Measurements from ENCODE around the gene PAN2. TPM values are rescaled to one million over a fixed set of nuclear protein-coding genes. Genes with fewer than 3 reads are reported as not detected.

PAN2 gene
- total RNA-seq, 1 donor from 2014 or later = 15.4 TPM

DNA sequence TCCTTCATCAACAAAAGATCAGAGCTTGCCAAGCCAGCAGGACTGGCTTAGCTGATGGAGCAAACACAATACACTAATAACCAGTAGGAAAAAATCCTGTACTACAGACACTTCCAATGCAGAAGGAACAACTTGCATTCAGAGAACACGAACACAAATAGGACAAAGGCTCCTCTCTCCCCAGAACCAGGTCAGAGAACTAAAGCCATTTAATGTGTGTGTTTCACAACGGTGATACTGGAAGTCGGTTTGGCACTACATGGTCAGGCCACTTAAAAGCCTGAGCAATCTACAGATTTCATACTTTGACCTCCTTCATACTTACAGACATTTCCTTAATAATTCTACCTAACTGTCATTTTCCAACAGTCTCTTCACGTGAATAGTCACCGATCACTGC, 40.0 kb downstream of the PAN2 start:
- Histone ChIP-seq H3K27ac (ENCODE audit: low read depth, low read length) (no peak overlapping the region), H3K79me2 (ENCODE audit: insufficient read depth, low read length) (peaks cover 92% of the 10 kb centered on the region), H3K4me2 (ENCODE audit: low read length) (no peak overlapping the region), H4K20me1 (ENCODE audit: insufficient read depth, low read length) (peaks cover 64% of the 10 kb centered on the region), H3K9me3 (ENCODE audit: insufficient read depth, low read depth, low read length) (no peaks in the 10 kb centered on the region), H3K4me1 (ENCODE audit: insufficient read depth, low read length) (peaks cover 5% of the 10 kb centered on the region), H3K4me3 (ENCODE audit: insufficient read depth, low read depth, low read length) (no peak overlapping the region), H3K36me3 (ENCODE audit: insufficient read depth, low read length) (peaks cover 17% of the 10 kb centered on the region), H3K9ac (ENCODE audit: low read length) (no peak overlapping the region), H3K27me3 (ENCODE audit: insufficient read depth, low read length) (no peaks in the 10 kb centered on the region), H2AFZ (ENCODE audit: low read depth, low read length) (no peak overlapping the region)
- Mint-ChIP-seq H3K4me1 (ENCODE audit: low read depth, unreplicated experiment) (peaks cover 7% of the 10 kb centered on the region), H3K4me3 (ENCODE audit: unreplicated experiment) (no peak overlapping the region), H3K27me3 (ENCODE audit: low read depth, unreplicated experiment) (no peaks in the 10 kb centered on the region), H3K9me3 (ENCODE audit: unreplicated experiment) (no peaks in the 10 kb centered on the region), H3K27ac (ENCODE audit: unreplicated experiment) (no peak overlapping the region), H3K36me3 (ENCODE audit: low read depth, unreplicated experiment) (no peaks in the 10 kb centered on the region)
- TF ChIP-seq, protein P1, sequence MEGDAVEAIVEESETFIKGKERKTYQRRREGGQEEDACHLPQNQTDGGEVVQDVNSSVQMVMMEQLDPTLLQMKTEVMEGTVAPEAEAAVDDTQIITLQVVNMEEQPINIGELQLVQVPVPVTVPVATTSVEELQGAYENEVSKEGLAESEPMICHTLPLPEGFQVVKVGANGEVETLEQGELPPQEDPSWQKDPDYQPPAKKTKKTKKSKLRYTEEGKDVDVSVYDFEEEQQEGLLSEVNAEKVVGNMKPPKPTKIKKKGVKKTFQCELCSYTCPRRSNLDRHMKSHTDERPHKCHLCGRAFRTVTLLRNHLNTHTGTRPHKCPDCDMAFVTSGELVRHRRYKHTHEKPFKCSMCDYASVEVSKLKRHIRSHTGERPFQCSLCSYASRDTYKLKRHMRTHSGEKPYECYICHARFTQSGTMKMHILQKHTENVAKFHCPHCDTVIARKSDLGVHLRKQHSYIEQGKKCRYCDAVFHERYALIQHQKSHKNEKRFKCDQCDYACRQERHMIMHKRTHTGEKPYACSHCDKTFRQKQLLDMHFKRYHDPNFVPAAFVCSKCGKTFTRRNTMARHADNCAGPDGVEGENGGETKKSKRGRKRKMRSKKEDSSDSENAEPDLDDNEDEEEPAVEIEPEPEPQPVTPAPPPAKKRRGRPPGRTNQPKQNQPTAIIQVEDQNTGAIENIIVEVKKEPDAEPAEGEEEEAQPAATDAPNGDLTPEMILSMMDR (IDR thresholded peaks at IDR 0.05; ENCODE audit: insufficient read depth, low read depth, low read length) = no peak
- no peak for TF ChIP-seq EZH2 (IDR thresholded peaks at IDR 0.05; ENCODE audit: insufficient read depth, low read length)
- DNase-seq (ENCODE audit: low read depth) (no peak), FAIRE-seq (no peak)

DNA sequence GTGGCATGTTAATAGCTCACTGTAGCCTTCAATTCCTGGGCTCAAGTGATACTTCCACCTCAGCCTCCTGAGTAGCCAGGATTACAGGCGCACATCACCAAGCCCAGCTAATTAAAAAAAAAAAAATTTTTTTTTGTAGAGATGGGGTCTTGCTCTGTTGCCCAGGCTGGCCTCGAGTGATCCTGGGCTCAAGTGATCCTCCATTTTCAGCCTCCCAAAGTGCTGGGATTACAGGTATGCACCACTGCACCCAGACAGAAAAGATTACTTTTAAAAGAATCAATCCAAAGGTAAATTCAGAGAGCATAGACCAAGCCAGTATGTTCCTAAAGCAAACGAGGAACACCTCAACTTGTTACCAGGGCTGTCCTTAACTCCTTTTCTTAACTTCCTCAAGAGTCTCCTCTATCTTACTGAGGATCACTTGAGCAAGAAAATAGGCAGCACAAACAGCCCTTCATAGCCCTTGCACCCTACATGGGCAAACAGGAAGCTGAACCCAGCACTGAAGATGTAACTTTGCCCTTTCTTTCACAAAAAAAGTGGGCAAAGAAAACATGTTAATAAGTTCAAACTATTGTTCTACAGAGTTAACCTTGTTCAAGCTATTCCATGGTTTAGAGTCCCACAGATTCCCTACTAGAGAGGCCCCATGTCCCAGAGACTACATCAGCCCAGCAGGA, 45.0 kb downstream of the PAN2 start:
- no peak overlapping the region for H3K4me2 ChIP-seq (ENCODE audit: low read length)
- Mint-ChIP-seq H3K4me3 (ENCODE audit: unreplicated experiment) (no peak overlapping the region), H3K27me3 (ENCODE audit: low read depth, unreplicated experiment) (no peaks in the 10 kb centered on the region), H3K4me1 (ENCODE audit: low read depth, unreplicated experiment) (no peaks in the 10 kb centered on the region), H3K27ac (ENCODE audit: unreplicated experiment) (no peak overlapping the region), H3K9me3 (ENCODE audit: unreplicated experiment) (no peaks in the 10 kb centered on the region), H3K36me3 (ENCODE audit: low read depth, unreplicated experiment) (peaks cover 4% of the 10 kb centered on the region)
- FAIRE-seq = no peak
- no peaks in the 10 kb centered on the region for H3K9me3 ChIP-seq (ENCODE audit: insufficient read depth, low read depth, low read length)
- no peak for DNase-seq (ENCODE audit: low read depth)
- H3K27ac ChIP-seq (ENCODE audit: low read depth, low read length) = no peak overlapping the region
- no peaks in the 10 kb centered on the region for H3K4me1 ChIP-seq (ENCODE audit: insufficient read depth, low read length)
- H3K36me3 ChIP-seq (ENCODE audit: insufficient read depth, low read length) = peaks cover 32% of the 10 kb centered on the region
- H4K20me1 ChIP-seq (ENCODE audit: insufficient read depth, low read length) = peaks cover 61% of the 10 kb centered on the region
- no peak overlapping the region for H3K9ac ChIP-seq (ENCODE audit: low read length)
- no peak overlapping the region for H3K4me3 ChIP-seq (ENCODE audit: insufficient read depth, low read depth, low read length)
- H3K79me2 ChIP-seq (ENCODE audit: insufficient read depth, low read length) = peaks cover 60% of the 10 kb centered on the region
- TF ChIP-seq, protein P1 (IDR thresholded peaks at IDR 0.05; ENCODE audit: insufficient read depth, low read depth, low read length) = no peak
- TF ChIP-seq EZH2 (IDR thresholded peaks at IDR 0.05; ENCODE audit: insufficient read depth, low read length) = no peak
- no peaks in the 10 kb centered on the region for H3K27me3 ChIP-seq (ENCODE audit: insufficient read depth, low read length)
- no peak overlapping the region for H2AFZ ChIP-seq (ENCODE audit: low read depth, low read length)
